HCT116 (cell line): ENCODE data around the gene MLLT3. TPM values are rescaled to one million over a fixed set of nuclear protein-coding genes. Genes with fewer than 3 reads are reported as not detected.

Experiments used
- ATAC-seq: fragments of 200-7000 bp; cut with Tn5 transposase; 2 replicates; pipeline ENCODE4 v1.9.1; 2020; ENCODE audit warnings: mild to moderate bottlenecking, moderate library complexity
- BruUV-seq: library from RNA; stranded (reverse); fragments of 400-500 nt; replicated peaks from 2 replicates; lab custom pipeline; 2021; lab: Mats Ljungman, UMichigan
- CTCF ChIA-PET: fragments of 300-600 bp; sonication (Branson Sonifier 250); formaldehyde crosslinking; loops from one replicate; lab custom pipeline; 2021; ENCODE audit warnings: antibody characterized with exemption; lab: Charles Lee
- POLR2A ChIA-PET: fragments of 300-600, 350-600 bp; sonication (Branson Sonifier 250); formaldehyde crosslinking; loops from one replicate; lab custom pipeline; 2021; ENCODE audit warnings: antibody characterized with exemption; lab: Charles Lee
- RAD21 ChIA-PET, 2 experiments: fragments of 300-600 bp; sonication (Branson Sonifier 250); formaldehyde crosslinking; loops; one replicate each; lab custom pipeline; 2023; ENCODE audit warnings: low total read pairs in 2 of 2; ENCODE audit not compliant: uncharacterized antibody in 2 of 2, unreplicated experiment in 2 of 2, low non-redundant PET in 1 of 2; lab: Charles Lee
- DNase-seq: peaks from one replicate; pipeline ENCODE4 v3.0.0-alpha.2; 2010; ENCODE audit warnings: low read depth, low spot score
- H2AFZ ChIP-seq: fragments of 200-600 bp; shearing (Covaris generic), sonication (generic); 2 replicates; pipeline ENCODE4 v1.6.1; 2017; ENCODE audit warnings: low read depth, mixed run types, mixed read lengths, antibody characterized with exemption, low read length; ENCODE audit not compliant: poor library complexity, severe bottlenecking
- H3K27ac ChIP-seq: 2 replicates; pipeline ENCODE4 v1.5.1; 2012; ENCODE audit warnings: low read depth, low read length
- H3K27me3 ChIP-seq: fragments of 200-600 bp; sonication (generic); 2 replicates; pipeline ENCODE4 v1.6.1; 2016; ENCODE audit warnings: mixed run types, low read length, mixed read lengths; ENCODE audit not compliant: insufficient read depth
- H3K36me3 ChIP-seq, 2 experiments: fragments of 200-500 bp in 1 of 2; fragments of 200-600 bp in 1 of 2; sonication (Bioruptor generic) in 1 of 2; sonication (generic) in 1 of 2; 2 replicates each; pipeline versions ENCODE4 v1.5.1 to v1.6.1; 2014 to 2016; ENCODE audit warnings: low read length in 2 of 2, inconsistent platforms in 1 of 2, mixed read lengths in 1 of 2, mixed run types in 1 of 2; ENCODE audit not compliant: insufficient read depth in 2 of 2, control insufficient read depth in 1 of 2
- H3K4me1 ChIP-seq, 2 experiments: fragments of 200-600 bp in 1 of 2; sonication (generic) in 1 of 2; 2 replicates each; pipeline versions ENCODE4 v1.5.1 to v1.6.1; 2012 to 2017; ENCODE audit warnings: low read length in 2 of 2, inconsistent platforms in 1 of 2, mild to moderate bottlenecking in 1 of 2, mixed read lengths in 1 of 2, mixed run types in 1 of 2, moderate library complexity in 1 of 2; ENCODE audit not compliant: insufficient read depth in 2 of 2, control insufficient read depth in 1 of 2
- H3K4me2 ChIP-seq: fragments of 200-600 bp; sonication (generic); 2 replicates; pipeline ENCODE4 v1.6.1; 2017; ENCODE audit warnings: mixed run types, low read length, mixed read lengths
- H3K4me3 ChIP-seq, 2 experiments: fragments of 200-600 bp in 1 of 2; sonication (generic) in 1 of 2; replicated peaks in 1 of 2; 2 replicates each; pipeline ENCODE4 v1.5.1; 2011 to 2016; ENCODE audit warnings: low read length in 2 of 2, control low read depth in 1 of 2, low read depth in 1 of 2, mild to moderate bottlenecking in 1 of 2, mixed read lengths in 1 of 2, mixed run types in 1 of 2
- H3K79me2 ChIP-seq: fragments of 200-600 bp; sonication (generic); 2 replicates; pipeline ENCODE4 v1.6.1; 2017; ENCODE audit warnings: mild to moderate bottlenecking, mixed run types, low read length, moderate library complexity, mixed read lengths; ENCODE audit not compliant: insufficient read depth
- H3K9ac ChIP-seq: fragments of 200-600 bp; sonication (generic); 2 replicates; pipeline ENCODE4 v1.6.1; 2016; ENCODE audit warnings: low read length, mixed read lengths
- H3K9me2 ChIP-seq: fragments of 200-600 bp; sonication (generic), shearing (Covaris generic); 2 replicates; pipeline ENCODE4 v1.6.1; 2017; ENCODE audit warnings: mixed run types, mild to moderate bottlenecking, moderate library complexity; ENCODE audit not compliant: insufficient read depth
- H3K9me3 ChIP-seq, 2 experiments: fragments of 200-500 bp in 1 of 2; fragments of 200-600 bp in 1 of 2; sonication (Bioruptor generic) in 1 of 2; sonication (generic) in 1 of 2; 2 replicates each; pipeline ENCODE4 v1.6.1; 2014 to 2017; ENCODE audit warnings: low read length in 2 of 2, mixed read lengths in 2 of 2, inconsistent platforms in 1 of 2, low read depth in 1 of 2, mild to moderate bottlenecking in 1 of 2, mixed run types in 1 of 2, moderate library complexity in 1 of 2; ENCODE audit not compliant: control insufficient read depth in 1 of 2, insufficient read depth in 1 of 2
- H4K20me1 ChIP-seq: fragments of 200-600 bp; sonication (generic), shearing (Covaris generic); 2 replicates; pipeline ENCODE4 v1.6.1; 2017; ENCODE audit warnings: mixed run types, mild to moderate bottlenecking, moderate library complexity; ENCODE audit not compliant: insufficient read depth
- CEBPB ChIP-seq: IDR thresholded peaks from 2 replicates; pipeline ENCODE4 v1.6.1; 2012; ENCODE audit warnings: low read depth
- CTCF ChIP-seq, 3 experiments: fragments of 200-600 bp in 1 of 3; sonication (generic) in 1 of 3; IDR thresholded peaks in 2 of 3; conservative IDR thresholded peaks in 1 of 3; 2 replicates each; pipeline ENCODE4 v1.5.1; 2012 to 2017; ENCODE audit warnings: low read depth in 2 of 3, low read length in 2 of 3, antibody characterized with exemption in 1 of 3, borderline replicate concordance in 1 of 3, control low read depth in 1 of 3, mild to moderate bottlenecking in 1 of 3, mixed read lengths in 1 of 3, mixed run types in 1 of 3, moderate library complexity in 1 of 3; ENCODE audit not compliant: insufficient read depth in 1 of 3
- EGR1 ChIP-seq: IDR thresholded peaks from 2 replicates; pipeline ENCODE4 v1.6.1; 2012; ENCODE audit warnings: low read depth
- FOSL1 ChIP-seq: IDR thresholded peaks from 2 replicates; pipeline ENCODE4 v1.6.1; 2012; ENCODE audit warnings: low read depth
- JUND ChIP-seq: IDR thresholded peaks from 2 replicates; pipeline ENCODE4 v1.6.1; 2012
- TCF7L2 ChIP-seq: IDR thresholded peaks from 2 replicates; pipeline ENCODE4 v1.7.0; 2011; ENCODE audit warnings: borderline replicate concordance, inconsistent platforms; ENCODE audit not compliant: insufficient read depth, insufficient read length; ENCODE audit errors: extremely low read depth
- ZFX ChIP-seq: fragments of 450-650 bp; IDR thresholded peaks from 2 replicates; pipeline ENCODE4 v1.6.1; 2017
- intact Hi-C: fragments of 100-400 bp; cut with micrococcal nuclease; formaldehyde crosslinking; loops from 2 replicates; pipeline ENCODE4 v1.10.0; 2022
- total RNA-seq: library from RNA; stranded (reverse); gene quantifications from one replicate; pipeline ENCODE4 v1.2.1, GENCODE V29; 2021; ENCODE audit not compliant: unreplicated experiment
- TF ChIP-seq, protein P1 (sequence below): IDR thresholded peaks from 2 replicates; pipeline ENCODE4 v1.6.1; 2012

Gene MLLT3
- total RNA-seq, 1 experiment from 2014 or later: 4.3 TPM

DNA sequence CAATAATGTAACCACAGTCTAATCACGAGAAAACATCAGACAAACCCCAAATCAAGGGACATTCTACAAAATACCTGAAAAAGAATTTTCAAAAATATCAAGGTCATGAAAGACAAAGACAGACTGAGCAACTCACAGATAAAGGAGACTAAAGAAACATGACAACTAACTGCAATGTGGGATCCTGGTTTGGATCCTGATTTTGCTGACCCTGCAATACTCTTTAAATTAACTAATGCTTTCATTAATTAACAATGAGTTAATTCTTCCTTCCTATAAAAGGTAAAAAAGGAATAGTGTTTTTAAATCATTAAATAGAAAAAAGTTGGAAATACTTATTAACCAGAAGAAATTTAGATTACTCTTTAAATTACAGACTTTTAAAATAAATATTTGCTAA, 103.6 kb downstream of the MLLT3 start:
- no peak overlapping the region for H2AFZ ChIP-seq
- no peak for DNase-seq
- intact Hi-C loops: no loop called here
- H3K27ac ChIP-seq: no peak overlapping the region
- RAD21 ChIA-PET: no interaction called here
- H4K20me1 ChIP-seq: no peaks in the 10 kb centered on the region
- H3K9me2 ChIP-seq: no peaks in the 10 kb centered on the region
- POLR2A ChIA-PET: no interaction called here
- H3K4me1 ChIP-seq: no peaks in the 10 kb centered on the region
- H3K9me3 ChIP-seq: no peaks in the 10 kb centered on the region
- no peak for TF ChIP-seq JUND
- TF ChIP-seq, protein P1, sequence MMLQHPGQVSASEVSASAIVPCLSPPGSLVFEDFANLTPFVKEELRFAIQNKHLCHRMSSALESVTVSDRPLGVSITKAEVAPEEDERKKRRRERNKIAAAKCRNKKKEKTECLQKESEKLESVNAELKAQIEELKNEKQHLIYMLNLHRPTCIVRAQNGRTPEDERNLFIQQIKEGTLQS: no peak
- TF ChIP-seq TCF7L2: no peak
- TF ChIP-seq CEBPB: no peak
- TF ChIP-seq FOSL1: no peak
- TF ChIP-seq ZFX: no peak
- no peak for TF ChIP-seq EGR1
- TF ChIP-seq CTCF (IDR thresholded peaks at IDR 0.05 in 2 of 3, conservative IDR thresholded peaks at IDR 0.05 in 1 of 3; ENCODE audit: borderline replicate concordance in 1 of 3, insufficient read depth in 1 of 3, low read depth in 2 of 3, low read length in 2 of 3): no peak
- BruUV-seq: no TSS peak
- no peak overlapping the region for H3K4me3 ChIP-seq
- ATAC-seq: no peak
- H3K9ac ChIP-seq: no peak overlapping the region
- H3K27me3 ChIP-seq: no peaks in the 10 kb centered on the region
- CTCF ChIA-PET: no interaction called here
- H3K79me2 ChIP-seq: no peaks in the 10 kb centered on the region
- H3K4me2 ChIP-seq: no peak overlapping the region
- no peaks in the 10 kb centered on the region for H3K36me3 ChIP-seq
